GM12872 (cell line): ENCODE measurements around the gene SLC6A4.
A peak's percentile ranks its signal among the peaks of the same experiment; 100 is the strongest.

Source experiments
- TF ChIP-seq, protein P1 (sequence below): IDR thresholded peaks from 3 replicates; pipeline ENCODE4 v1.5.1; 2011; ENCODE audit warnings: low read depth, mild to moderate bottlenecking, low read length, moderate library complexity; ENCODE audit not compliant: insufficient read depth

Gene SLC6A4

GRCh38 chr17:30219315-30219714 lies 16.2 kb downstream of the SLC6A4 start:
- TF ChIP-seq, protein P1, sequence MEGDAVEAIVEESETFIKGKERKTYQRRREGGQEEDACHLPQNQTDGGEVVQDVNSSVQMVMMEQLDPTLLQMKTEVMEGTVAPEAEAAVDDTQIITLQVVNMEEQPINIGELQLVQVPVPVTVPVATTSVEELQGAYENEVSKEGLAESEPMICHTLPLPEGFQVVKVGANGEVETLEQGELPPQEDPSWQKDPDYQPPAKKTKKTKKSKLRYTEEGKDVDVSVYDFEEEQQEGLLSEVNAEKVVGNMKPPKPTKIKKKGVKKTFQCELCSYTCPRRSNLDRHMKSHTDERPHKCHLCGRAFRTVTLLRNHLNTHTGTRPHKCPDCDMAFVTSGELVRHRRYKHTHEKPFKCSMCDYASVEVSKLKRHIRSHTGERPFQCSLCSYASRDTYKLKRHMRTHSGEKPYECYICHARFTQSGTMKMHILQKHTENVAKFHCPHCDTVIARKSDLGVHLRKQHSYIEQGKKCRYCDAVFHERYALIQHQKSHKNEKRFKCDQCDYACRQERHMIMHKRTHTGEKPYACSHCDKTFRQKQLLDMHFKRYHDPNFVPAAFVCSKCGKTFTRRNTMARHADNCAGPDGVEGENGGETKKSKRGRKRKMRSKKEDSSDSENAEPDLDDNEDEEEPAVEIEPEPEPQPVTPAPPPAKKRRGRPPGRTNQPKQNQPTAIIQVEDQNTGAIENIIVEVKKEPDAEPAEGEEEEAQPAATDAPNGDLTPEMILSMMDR = no peak

DNA sequence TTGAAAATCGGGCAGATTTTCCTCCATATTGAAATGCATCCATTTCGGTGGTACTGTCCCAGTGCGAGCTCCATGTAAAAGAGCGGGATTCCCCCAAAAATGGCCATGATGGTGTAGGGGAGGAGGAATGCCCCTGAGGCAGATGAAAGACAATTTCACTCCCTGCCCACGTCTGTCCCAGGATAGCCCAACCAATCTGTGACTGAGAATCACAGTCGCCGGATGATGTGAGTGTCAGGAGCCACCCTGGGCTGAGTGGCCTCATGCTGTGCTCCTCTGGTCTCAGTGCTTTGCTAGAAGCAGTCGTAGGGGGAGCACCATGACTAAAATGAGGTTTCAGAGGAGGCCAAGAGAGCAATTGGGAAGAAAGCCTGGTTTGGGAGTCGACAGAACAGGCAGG lies 16.7 kb downstream of the SLC6A4 start:
- TF ChIP-seq, protein P1 = no peak

DNA sequence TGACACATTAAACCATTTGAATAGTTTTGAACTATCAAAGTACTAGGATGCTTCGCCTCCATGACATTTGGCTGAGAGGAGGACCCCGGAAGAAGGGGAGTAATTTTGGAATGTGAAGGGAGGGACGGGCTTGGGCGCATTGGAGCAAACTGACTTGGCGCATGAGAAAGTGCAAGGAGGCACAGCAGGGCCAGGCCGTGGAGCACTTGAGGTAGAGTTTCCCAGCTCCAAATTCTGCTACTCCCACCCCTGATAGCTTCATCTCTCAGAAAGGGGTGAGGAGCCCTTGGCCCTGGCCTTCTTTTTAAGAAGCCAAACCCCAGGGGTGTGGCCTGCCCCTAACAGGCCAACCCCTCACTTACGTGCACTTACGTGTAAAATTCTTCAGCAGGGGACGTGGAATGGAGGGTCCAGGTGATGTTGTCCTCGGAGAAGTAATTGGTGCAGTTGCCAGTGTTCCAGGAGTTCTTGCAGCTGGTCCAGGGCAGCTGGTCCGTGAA lies 17.7 kb downstream of the SLC6A4 start:
- TF ChIP-seq, protein P1 = no peak

- TF ChIP-seq, protein P1 = no peak
Observed at GRCh38 chr17:30217054-30217453, 18.4 kb downstream of the SLC6A4 start.

DNA sequence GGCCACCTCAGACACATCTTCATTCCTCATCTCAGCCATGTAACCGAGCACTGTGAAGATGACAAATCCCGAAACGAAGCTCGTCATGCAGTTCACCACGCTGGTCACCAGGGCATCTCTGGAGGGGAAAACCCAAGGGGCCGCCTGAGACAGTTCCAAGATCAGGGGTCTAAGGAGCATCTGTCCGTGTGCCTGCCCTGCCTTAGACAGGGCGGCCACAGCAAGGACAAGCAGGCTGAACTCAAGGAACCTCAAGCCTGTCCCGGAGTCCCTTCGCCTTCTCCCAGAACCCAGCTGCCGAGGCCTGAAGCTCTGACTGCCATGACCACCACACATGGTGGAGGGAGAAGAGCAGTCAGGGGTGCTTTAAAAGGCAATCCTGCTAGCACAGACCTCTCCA lies 22.7 kb downstream of the SLC6A4 start:
- TF ChIP-seq, protein P1 = peak; percentile 66

DNA sequence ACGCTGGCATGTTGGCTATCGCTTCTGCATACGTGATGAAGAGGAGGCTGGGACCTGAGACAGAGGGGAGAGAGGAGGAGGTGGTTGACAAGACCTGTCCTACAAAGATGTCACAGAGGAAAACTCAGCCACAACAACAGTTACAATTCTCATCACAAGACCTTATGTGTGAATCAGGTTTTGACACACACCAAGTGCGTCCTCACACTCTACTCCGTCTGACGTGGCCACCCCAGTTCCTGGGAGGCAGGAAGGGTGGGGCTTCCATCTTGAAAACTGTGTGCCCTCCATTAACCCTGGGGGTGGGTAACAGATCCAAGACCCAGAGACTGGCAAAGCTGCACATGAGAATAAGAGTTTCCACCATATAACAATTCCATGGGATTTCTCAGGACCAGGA lies 24.1 kb downstream of the SLC6A4 start:
- TF ChIP-seq, protein P1 = no peak

DNA sequence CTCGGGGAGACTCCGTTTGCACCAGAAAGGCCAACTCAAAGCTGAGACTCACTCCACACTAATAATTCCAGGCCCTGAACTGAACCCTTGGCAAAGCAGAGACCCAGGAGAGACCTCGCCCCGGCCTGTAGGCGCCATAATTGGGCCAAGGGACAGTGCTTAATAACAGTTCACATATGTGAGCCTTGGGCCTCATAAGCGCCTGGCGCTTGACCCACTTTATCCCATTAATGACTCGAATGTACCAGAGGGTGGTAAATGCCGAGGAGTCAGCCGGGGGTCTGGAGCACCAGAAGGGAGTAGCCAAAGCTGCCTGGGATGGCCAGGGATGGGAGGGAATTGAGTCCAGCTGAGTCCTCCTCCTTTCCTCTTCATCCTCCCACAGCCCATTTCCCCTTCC lies 24.6 kb downstream of the SLC6A4 start:
- TF ChIP-seq, protein P1 = no peak
